ENCODE results near the gene SGTB. TPM values are rescaled to one million over a fixed set of nuclear protein-coding genes. Genes with fewer than 3 reads are reported as not detected.

Gene SGTB
- total and polyA plus RNA-seq, 2 of the 8 experiments (the other 6 are each of a cell fraction or from before 2014, with no cell fraction given), result 2.2 to 18.7 TPM

DNA sequence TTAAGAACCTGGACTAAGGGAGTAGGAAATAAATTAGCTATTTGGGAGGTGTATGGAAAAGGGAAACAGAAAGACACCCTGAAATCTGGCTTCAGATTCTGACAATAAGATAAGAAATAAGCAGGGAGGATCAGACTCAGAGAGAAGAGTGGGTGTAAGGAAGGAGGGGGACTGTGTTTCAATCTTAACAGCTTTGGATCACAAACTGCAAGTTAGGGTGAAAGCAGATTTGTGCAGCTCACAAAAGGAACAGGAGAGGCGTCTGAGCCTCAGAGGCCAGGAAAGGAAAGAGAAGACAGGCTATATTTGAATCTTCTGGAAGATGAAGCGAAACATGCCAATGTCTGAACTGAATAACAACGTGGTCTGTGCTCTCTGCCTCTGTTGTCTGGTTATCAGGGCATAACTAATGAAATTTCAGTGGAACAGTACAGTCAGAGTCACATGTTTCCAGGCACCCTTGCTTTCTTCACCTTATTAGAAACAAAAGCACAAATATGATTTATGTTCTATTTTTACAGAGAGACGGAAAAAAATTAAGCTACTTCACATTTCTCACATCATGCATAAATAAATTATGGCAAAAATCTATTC lies 26.6 kb downstream of the SGTB start:
- no peak overlapping the region for H2BK20ac ChIP-seq (ENCODE audit: low read length)
- no peak for TF ChIP-seq BCL11A (IDR thresholded peaks at IDR 0.05; ENCODE audit: low read depth in 2 of 2, low read length in 2 of 2)
- no peak for TF ChIP-seq SAP30 (IDR thresholded peaks at IDR 0.05; ENCODE audit: insufficient read depth, insufficient replicate concordance, low read length)
- no peak for TF ChIP-seq SP4 (IDR thresholded peaks at IDR 0.05; ENCODE audit: low read length)
- no peak for TF ChIP-seq JUN (IDR thresholded peaks at IDR 0.05; ENCODE audit: low read depth, low read length)
- TF ChIP-seq BACH1 (IDR thresholded peaks at IDR 0.05; ENCODE audit: low read length), result no peak

More for the DNA sequence above, 26.6 kb downstream of the SGTB start:
- no peaks in the 10 kb centered on the region for H3K79me2 ChIP-seq (ENCODE audit: control insufficient read depth in 1 of 2, insufficient read depth in 2 of 2, low read length in 2 of 2)
- no peaks in the 10 kb centered on the region for H3K9me3 ChIP-seq (ENCODE audit: insufficient read depth in 2 of 2, low read depth in 1 of 2, low read length in 1 of 2)
- no peak overlapping the region for H3K18ac ChIP-seq (ENCODE audit: extremely low read depth, low read length)
- H3K79me1 ChIP-seq (ENCODE audit: low read depth, low read length), result no peaks in the 10 kb centered on the region
- no peaks in the 10 kb centered on the region for H3K27me3 ChIP-seq (replicated peaks in 1 of 4; ENCODE audit: control insufficient read depth in 3 of 4, extremely low read depth in 1 of 4, insufficient read depth in 3 of 4, low read length in 3 of 4)
- H3K27ac ChIP-seq (ENCODE audit: low read depth, low read length), result no peak overlapping the region
- H3K23ac ChIP-seq (ENCODE audit: insufficient read length), result no peak overlapping the region
- no peak overlapping the region for H4K91ac ChIP-seq (replicated peaks; ENCODE audit: insufficient read length, low read length)
- no peak overlapping the region for H2BK5ac ChIP-seq (ENCODE audit: low read depth, low read length)
- no peak overlapping the region for H2BK15ac ChIP-seq (ENCODE audit: low read length)
- DNase-seq (ENCODE audit: low read depth in 1 of 2, low spot score in 2 of 2), result no peak
- no peak overlapping the region for H3K14ac ChIP-seq (ENCODE audit: insufficient read length)
- H3K9ac ChIP-seq (replicated peaks in 1 of 4; ENCODE audit: extremely low read depth in 1 of 4, low read depth in 3 of 4, low read length in 3 of 4), result no peak overlapping the region
- peaks cover 0 to 1% (median 0%) of the 10 kb centered on the region in 4 experiments; a peak in 2 of 8 replicates for H3K36me3 ChIP-seq (ENCODE audit: control insufficient read depth in 2 of 4, insufficient read depth in 4 of 4, low read length in 3 of 4)
- no peaks in the 10 kb centered on the region; the same call in 1 of the 2 replicates for H3K23me2 ChIP-seq (ENCODE audit: low read depth, low read length)
- H2BK120ac ChIP-seq (replicated peaks; ENCODE audit: low read depth, low read length), result no peak overlapping the region
- H4K20me1 ChIP-seq (replicated peaks in 1 of 2; ENCODE audit: control insufficient read depth in 1 of 2, insufficient read depth in 2 of 2, low read length in 2 of 2), result peaks cover 0 to 2% of the 10 kb centered on the region in 2 experiments
- no peak for FAIRE-seq
- no peak overlapping the region for H3K4ac ChIP-seq (replicated peaks; ENCODE audit: insufficient read length, low read depth, low read length)
- WGBS, 2 experiments (ENCODE audit: extremely low coverage in 1 of 2, insufficient coverage in 1 of 2, insufficient read length in 1 of 2, insufficient replicate concordance in 2 of 2, low coverage in 1 of 2, low lambda C conversion rate in 2 of 2, missing lambda C conversion rate in 1 of 2), result 86% methylated on average over 4 of the region's 4 CpGs; no CpG with 5 or more reads in 1 of the 2 experiments
- no peak overlapping the region for H4K8ac ChIP-seq (ENCODE audit: extremely low read depth, insufficient read depth, low read length)
- H3K56ac ChIP-seq (replicated peaks; ENCODE audit: insufficient read length, low read depth, low read length), result no peak overlapping the region
- ChIA-PET POLR2A (ENCODE audit: partially characterized antibody) (interaction anchor here (0.7 to 1.9 kb wide), 3 partner anchors 9 to 26 kb away, joined by 3 to 6 read pairs (median 4); no protein-coding TSS in a partner anchor), CTCF (ENCODE audit: partially characterized antibody) (interaction anchor here (1.7 to 2.1 kb wide), 2 partner anchors 10 to 31 kb away, joined by 4 to 8 read pairs; no protein-coding TSS in a partner anchor)
- no peak overlapping the region for H2AFZ ChIP-seq (ENCODE audit: low read length)
- H3K4me1 ChIP-seq (replicated peaks in 1 of 4; ENCODE audit: control insufficient read depth in 3 of 4, insufficient read depth in 4 of 4, low read length in 3 of 4), result peaks cover 0 to 7% (median 2%) of the 10 kb centered on the region in 4 experiments; a peak in 2 of 7 replicates
- H3K4me3 ChIP-seq (ENCODE audit: extremely low read depth in 1 of 4, insufficient read depth in 2 of 4, low read depth in 3 of 4, low read length in 4 of 4), result no peak overlapping the region
- no peak overlapping the region for H4K5ac ChIP-seq (ENCODE audit: insufficient read length, low read depth, low read length)
- H2AK5ac ChIP-seq (ENCODE audit: low read depth, low read length), result no peak overlapping the region
- no peak overlapping the region for H3K4me2 ChIP-seq (ENCODE audit: insufficient read depth in 1 of 2, low read depth in 2 of 2, low read length in 2 of 2)
- H2BK12ac ChIP-seq (ENCODE audit: low read depth, low read length), result no peak overlapping the region
